Muscle of leg (tissue), 11 donors: ENCODE data around the gene ZNF580. TPM values are rescaled to one million over a fixed set of nuclear protein-coding genes. Genes with fewer than 3 reads are reported as not detected.
A peak's percentile ranks its signal among the peaks of the same experiment; 100 is the strongest.

ENCODE experiments used
- DNase-seq: peaks from one replicate; pipeline ENCODE4 v3.0.0; 2013
- H3K27ac ChIP-seq: one replicate; pipeline ENCODE4 v1.5.1; 2013; ENCODE audit warnings: mild to moderate bottlenecking, low read length, control low read depth
- H3K27me3 ChIP-seq: one replicate; pipeline ENCODE4 v1.6.1; 2013; ENCODE audit warnings: low read length; ENCODE audit not compliant: control insufficient read depth, insufficient read depth
- H3K36me3 ChIP-seq: one replicate; pipeline ENCODE4 v1.6.1; 2013; ENCODE audit warnings: low read length; ENCODE audit not compliant: control insufficient read depth, insufficient read depth
- H3K4me1 ChIP-seq: one replicate; pipeline ENCODE4 v1.6.1; 2013; ENCODE audit warnings: low read length; ENCODE audit not compliant: control insufficient read depth, insufficient read depth
- H3K4me3 ChIP-seq: one replicate; pipeline ENCODE4 v1.5.1; 2013; ENCODE audit warnings: low read length, control low read depth
- H3K9me3 ChIP-seq: replicated peaks from 2 replicates; pipeline ENCODE4 v1.6.1; 2013; ENCODE audit warnings: low read depth, low read length; ENCODE audit not compliant: control insufficient read depth
- WGBS: methylation state at CpG from one replicate; pipeline ENCODE4 v1.1.5; 2013; ENCODE audit warnings: missing lambda C conversion rate; ENCODE audit not compliant: insufficient coverage; 5-methylcytosine and 5-hydroxymethylcytosine counted together
- polyA plus RNA-seq, 8 donors: library from polyadenylated mRNA; unstranded; fragments of 120-200 nt; gene quantifications; one replicate each; pipeline versions ENCODE4 v1.2.1 to v1.2.3, GENCODE V29; 2013; ENCODE audit warnings: inconsistent platforms in 1 of 8, low replicate concordance in 1 of 8; ENCODE audit not compliant: insufficient read length in 8 of 8, insufficient read depth in 1 of 8
- total RNA-seq: library from RNA; stranded (reverse); fragments of 120-200 nt; gene quantifications from one replicate; pipeline ENCODE4 v1.2.4, GENCODE V29; 2013

ZNF580 gene
- total and polyA plus RNA-seq, 9 donors: 5.6 to 28.5 (median 23.3) TPM

DNA sequence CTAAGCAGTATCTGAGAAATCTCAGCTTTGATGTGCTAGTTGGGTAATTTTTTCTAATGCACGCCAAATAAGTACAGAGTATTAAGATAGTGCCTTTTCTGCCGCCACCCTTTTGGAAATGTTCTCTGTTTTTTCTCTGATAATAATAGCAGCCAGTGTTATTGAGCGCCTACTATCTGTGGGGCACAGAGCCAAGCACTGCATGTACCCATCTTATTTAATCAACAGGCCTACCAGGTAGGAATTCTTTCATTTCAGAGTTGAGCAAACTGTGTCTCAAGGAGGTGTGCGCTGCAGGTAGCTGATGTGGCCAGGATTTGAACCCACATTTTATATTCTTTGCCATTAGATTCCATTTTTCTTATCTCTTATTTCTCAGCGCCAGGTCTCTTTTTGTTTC, 35.6 kb downstream of the ZNF580 start:
- no peak overlapping the region for H3K4me3 ChIP-seq
- no peak overlapping the region for H3K27ac ChIP-seq
- peaks cover 55% of the 10 kb centered on the region for H3K36me3 ChIP-seq
- DNase-seq: peak; percentile 23
- peaks cover 30% of the 10 kb centered on the region for H3K4me1 ChIP-seq
- 96% methylated on average over 2 of the region's 5 CpGs for WGBS
- H3K27me3 ChIP-seq: no peaks in the 10 kb centered on the region
- no peaks in the 10 kb centered on the region for H3K9me3 ChIP-seq

DNA sequence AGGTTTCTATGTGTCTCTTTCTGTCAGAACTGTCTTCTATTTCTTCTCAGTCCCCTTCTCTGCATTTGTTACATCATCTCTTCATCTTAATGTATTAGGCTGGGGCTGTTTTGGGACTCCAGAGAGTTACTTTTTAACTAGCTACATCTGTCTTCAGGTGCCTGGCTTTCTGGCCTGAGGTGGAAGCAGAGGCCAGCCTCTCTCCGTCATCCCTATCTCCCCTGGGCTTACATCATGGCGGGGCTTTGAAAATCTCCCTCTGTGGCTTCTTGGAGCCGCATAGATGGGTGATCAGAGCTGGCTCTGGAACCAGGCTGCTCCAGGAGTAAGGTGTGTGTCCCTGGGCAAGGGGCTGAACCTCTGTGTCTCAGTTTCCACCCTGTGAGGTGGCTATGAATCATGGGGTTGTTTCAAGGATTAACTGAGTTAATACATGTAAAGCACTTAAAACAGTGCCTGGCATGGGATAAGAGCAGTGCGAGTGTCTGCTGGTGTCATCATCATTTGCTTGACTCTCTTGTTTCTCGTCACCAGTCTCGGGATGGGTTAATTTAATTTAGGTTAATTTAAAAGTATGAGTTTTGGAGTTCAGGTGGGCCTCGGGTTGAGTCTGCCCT, 36.2 kb downstream of the ZNF580 start:
- Histone ChIP-seq H3K4me3 (no peak overlapping the region), H3K4me1 (peaks cover 30% of the 10 kb centered on the region), H3K27me3 (no peaks in the 10 kb centered on the region), H3K36me3 (peaks cover 57% of the 10 kb centered on the region), H3K9me3 (no peaks in the 10 kb centered on the region), H3K27ac (peak overlapping the region; percentile 51)
- WGBS: 80% methylated on average over 5 of the region's 7 CpGs
- DNase-seq: no peak

DNA sequence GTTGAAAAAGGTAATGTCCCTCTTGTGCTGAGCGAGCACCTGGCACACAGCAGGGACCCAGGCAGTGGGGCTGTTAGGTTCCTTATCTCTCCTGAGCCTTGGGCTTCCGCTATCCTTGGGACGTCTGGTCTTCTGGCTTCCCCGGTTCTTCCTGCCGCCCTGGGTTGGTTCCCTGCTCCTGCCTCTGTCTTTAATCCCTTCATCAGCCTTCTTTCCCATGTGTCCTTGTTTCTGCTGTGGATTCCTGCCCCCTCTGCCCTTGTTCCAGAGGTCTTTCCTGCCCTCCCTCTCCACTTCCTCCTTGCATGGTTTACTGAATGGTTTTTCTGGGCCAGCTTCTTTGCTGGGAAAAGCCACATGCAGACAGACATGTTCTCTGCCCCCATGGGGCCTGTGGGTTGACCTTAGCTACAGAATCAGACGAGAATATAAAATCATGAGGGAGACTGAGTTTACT, 36.8 kb downstream of the ZNF580 start:
- peak; percentile 17 for DNase-seq
- no peaks in the 10 kb centered on the region for H3K27me3 ChIP-seq
- no peaks in the 10 kb centered on the region for H3K9me3 ChIP-seq
- peaks cover 60% of the 10 kb centered on the region for H3K36me3 ChIP-seq
- H3K4me3 ChIP-seq: no peak overlapping the region
- H3K4me1 ChIP-seq: peaks cover 30% of the 10 kb centered on the region
- H3K27ac ChIP-seq: peak overlapping the region; percentile 51
- WGBS: 72% methylated on average over 6 of the region's 6 CpGs

DNA sequence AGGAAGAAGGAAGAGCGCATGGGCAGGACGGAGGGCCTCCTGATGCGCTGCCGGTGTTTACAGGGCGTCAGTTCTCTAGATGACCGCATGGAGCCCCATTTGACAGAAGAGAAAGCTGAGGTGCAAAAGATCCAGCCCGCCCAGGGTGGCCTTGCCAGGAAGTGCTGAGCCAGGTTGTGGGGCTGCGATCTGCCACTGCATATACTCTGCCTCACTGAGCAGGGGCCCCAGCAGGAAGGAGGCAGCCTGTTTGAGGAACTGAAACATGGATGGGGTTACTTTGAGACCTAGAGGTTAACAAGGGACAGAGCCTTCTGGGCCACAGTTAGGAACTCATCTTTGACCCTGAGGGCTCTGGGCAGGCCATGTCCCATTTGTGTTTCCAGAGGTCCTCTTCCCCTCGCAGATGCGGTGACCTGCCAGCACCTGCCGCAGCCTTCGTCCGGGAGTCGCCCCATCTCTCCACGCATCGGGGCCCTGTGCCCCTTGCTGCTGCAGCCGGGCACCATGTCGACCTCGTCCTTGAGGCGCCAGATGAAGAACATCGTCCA, 37.4 kb downstream of the ZNF580 start:
- Histone ChIP-seq H3K36me3 (peaks cover 60% of the 10 kb centered on the region), H3K4me3 (no peak overlapping the region), H3K27ac (peak overlapping the region; percentile 51), H3K27me3 (no peaks in the 10 kb centered on the region), H3K9me3 (no peaks in the 10 kb centered on the region), H3K4me1 (peaks cover 30% of the 10 kb centered on the region)
- WGBS: 89% methylated on average over 21 of the region's 21 CpGs
- DNase-seq: peak; percentile 73

DNA sequence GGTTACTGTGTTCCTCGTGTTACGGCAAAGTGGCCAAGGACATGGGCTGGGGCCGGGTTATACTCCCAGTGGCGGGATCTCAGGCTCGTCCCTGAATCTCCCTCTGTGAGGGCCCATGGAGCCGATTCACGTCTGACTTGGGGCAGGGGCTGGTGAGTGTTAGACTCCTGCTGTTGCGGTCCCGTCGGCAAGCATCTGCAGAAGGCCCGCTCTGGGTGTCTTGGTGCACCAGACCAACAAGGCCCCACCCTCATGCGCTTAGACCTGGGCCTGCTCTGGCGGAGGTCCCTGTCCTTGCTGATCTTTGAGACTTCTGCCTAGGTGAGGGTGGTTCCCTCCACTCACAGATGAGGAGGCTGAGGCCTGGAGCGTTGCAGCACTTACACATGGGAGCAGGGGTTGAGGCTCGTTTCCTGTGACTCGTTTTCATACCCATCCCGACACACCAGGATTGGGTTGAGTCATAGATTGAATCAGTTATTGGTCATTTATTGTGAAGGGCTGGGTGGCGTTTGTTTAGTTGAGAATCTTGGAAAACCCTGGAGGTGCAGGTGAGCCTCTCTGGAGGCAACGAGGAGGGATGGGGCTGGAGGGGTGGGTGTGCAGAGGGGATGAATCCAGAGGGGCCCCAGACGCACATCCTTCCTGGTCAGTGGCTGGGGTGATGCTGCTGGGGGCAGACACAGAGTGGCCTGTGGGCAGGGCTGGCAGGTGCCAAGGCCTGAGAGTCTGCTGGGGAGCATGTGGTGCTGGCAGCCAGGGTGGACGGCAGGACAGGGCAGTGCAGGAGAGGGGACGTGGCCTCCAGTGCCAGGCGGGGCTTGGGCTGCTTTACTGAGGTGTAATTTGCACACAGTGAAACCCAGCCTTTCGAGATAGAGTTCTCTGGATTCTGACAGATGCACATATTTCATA, 38.8 kb downstream of the ZNF580 start:
- Histone ChIP-seq H3K36me3 (peaks cover 57% of the 10 kb centered on the region), H3K9me3 (no peaks in the 10 kb centered on the region), H3K4me1 (peaks cover 25% of the 10 kb centered on the region), H3K27ac (no peak overlapping the region), H3K27me3 (no peaks in the 10 kb centered on the region), H3K4me3 (no peak overlapping the region)
- WGBS: 90% methylated on average over 18 of the region's 24 CpGs
- no peak for DNase-seq

DNA sequence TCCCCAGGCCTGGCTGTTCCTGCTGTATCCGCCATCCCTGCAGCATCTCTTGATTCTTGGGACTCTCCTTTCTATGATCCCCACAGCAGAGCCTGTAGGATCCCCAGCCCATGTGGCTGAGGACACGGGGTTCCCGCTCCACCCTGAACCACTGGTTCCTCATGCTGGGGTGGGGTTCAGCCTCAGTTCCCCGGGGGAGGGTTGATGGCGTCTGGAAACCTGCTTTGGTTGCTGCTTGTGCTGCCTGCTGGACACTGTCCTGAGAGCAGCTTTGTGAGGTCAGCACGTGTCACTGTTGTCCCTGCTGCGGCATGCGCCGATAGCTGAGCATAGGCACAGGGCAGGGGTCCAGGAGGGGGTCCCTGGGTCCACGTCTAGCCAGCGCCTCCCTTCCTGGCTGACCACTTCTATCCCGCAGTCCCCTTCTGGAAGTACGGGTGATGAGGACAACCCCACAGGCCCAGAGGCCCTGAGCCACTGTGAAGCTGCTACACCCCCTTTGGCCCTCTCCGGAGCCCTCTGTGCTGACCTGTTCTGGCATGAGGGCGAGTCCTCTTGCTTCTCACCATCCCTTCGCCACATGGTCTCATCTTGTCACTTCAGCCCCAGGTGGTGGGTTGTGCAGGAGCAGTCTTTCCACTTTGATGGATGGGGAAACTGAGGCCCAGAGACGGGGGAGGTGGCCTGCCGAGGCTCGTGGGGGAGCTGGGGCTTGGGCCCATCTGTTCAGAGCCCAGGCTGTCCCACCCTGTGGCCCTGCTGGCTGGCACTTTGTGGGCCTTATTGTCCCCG, 39.7 kb downstream of the ZNF580 start:
- no peak overlapping the region for H3K4me3 ChIP-seq
- no peak overlapping the region for H3K27ac ChIP-seq
- H3K36me3 ChIP-seq: peaks cover 65% of the 10 kb centered on the region
- no peak for DNase-seq
- H3K27me3 ChIP-seq: no peaks in the 10 kb centered on the region
- H3K4me1 ChIP-seq: peaks cover 23% of the 10 kb centered on the region
- no peaks in the 10 kb centered on the region for H3K9me3 ChIP-seq
- 84% methylated on average over 14 of the region's 20 CpGs for WGBS

DNA sequence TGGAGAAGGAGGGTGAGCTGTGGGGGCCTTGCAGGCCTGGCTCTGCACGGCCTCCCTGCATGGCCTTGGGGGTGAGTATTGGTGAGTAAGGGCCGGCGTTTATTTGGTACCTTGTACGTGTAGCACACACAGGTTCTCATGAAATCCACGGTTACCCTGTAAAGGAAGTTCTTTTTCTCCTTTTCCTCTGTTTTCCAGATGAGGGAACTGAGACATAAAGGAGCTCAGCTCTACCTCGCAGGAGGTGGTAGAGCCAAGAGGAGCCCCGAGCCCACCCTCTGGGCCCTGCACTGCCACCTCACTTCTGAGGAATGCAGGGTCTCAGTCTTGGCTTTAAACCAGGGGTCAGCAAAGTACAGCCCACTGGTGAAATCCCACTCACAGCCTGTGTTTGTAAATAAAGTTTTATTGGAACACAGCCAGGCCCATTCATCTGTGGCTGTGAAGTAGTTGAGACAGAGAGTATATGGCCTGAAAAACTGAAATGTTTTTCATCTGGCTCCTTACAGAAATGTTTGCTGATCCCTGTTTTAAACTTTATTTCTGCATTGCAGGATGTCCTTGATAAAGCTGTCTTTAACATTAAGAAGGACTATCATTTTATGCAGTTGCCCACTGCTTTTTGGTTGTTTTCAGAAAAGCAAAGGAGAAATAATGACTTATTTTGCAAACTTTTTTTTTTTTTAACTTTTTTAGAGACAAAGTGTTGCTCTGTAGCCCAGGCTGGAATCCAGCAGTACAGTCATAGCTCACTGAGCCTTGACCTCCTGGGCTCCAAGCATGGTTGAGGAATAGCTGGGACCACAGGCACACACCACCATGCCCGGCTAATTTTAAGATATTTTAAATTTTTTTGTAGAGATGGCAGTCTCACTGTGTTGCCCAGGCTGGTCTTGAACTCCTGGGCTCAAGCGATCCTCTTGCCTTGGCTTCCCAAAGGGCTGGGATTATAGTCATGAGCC, 40.6 kb downstream of the ZNF580 start:
- no peaks in the 10 kb centered on the region for H3K9me3 ChIP-seq
- no peak for DNase-seq
- no peak overlapping the region for H3K4me3 ChIP-seq
- peaks cover 72% of the 10 kb centered on the region for H3K36me3 ChIP-seq
- H3K4me1 ChIP-seq: peaks cover 16% of the 10 kb centered on the region
- no peak overlapping the region for H3K27ac ChIP-seq
- no peaks in the 10 kb centered on the region for H3K27me3 ChIP-seq
- WGBS: 75% methylated on average over 2 of the region's 9 CpGs

DNA sequence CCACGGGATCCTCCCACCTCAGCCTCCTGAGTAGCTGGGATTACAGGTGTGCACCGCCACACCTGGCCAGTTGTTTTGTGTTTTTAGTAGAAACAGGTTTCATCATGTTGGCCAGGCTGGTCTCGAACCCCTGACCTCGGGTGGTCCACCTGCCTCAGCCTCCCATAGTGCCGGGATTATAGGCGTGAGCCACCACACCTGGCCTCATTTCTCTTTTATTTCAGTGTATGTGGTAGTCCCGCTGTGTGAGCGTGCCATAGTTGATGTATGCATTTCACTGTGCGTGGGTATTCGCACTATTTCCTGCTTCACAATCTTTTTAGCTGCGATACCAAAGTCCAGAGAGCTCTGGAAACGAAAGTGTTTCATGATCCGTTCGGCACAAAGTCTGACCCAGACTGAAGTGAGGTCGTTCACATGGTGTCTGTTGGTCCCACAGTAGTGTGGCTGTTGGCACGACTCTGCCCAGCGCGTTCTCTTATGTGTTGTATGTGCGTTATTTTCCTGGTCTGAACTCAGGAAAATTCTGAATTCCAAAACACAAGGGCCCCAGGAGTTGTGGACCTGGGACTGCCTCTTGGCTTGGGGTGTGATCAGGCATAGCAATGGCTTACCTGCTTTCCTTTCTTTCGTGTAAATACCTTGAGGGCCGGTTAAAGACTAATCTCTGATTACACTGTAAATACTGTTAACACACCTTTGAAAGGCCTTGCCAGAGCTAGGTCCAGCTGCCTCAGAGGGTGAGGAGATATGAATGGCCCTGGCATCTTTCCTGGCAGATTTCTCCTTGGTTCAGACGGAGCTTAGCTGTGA, 42.9 kb downstream of the ZNF580 start:
- no peak for DNase-seq
- no peak overlapping the region for H3K4me3 ChIP-seq
- H3K36me3 ChIP-seq: peaks cover 64% of the 10 kb centered on the region

More for the DNA sequence above, 42.9 kb downstream of the ZNF580 start:
- Histone ChIP-seq H3K27ac (no peak overlapping the region), H3K27me3 (no peaks in the 10 kb centered on the region), H3K4me1 (peaks cover 14% of the 10 kb centered on the region), H3K9me3 (no peaks in the 10 kb centered on the region)
- 92% methylated on average over 16 of the region's 22 CpGs for WGBS
